Ureter (tissue), 1 donor: ENCODE measurements around the gene GASK1A. TPM values are rescaled to one million over a fixed set of nuclear protein-coding genes. Genes with fewer than 3 reads are reported as not detected.
"Not testable (repeated sequence)": the region's sequence is repeated elsewhere in the genome, so short reads cannot be mapped to it uniquely, and the experiment has no call there.

Source experiments
- DNase-seq: peaks from one replicate; pipeline ENCODE4 v3.0.0-alpha.2; 2020; ENCODE audit warnings: low spot score
- total RNA-seq: library from RNA; stranded (reverse); gene quantifications from one replicate; pipeline ENCODE4 v1.2.4, GENCODE V29; 2023
- donor health status: DM: yes; HTN: yes; CAD: no.

The GASK1A gene
- total RNA-seq, 1 donor from 2014 or later, result 14.6 TPM

DNA sequence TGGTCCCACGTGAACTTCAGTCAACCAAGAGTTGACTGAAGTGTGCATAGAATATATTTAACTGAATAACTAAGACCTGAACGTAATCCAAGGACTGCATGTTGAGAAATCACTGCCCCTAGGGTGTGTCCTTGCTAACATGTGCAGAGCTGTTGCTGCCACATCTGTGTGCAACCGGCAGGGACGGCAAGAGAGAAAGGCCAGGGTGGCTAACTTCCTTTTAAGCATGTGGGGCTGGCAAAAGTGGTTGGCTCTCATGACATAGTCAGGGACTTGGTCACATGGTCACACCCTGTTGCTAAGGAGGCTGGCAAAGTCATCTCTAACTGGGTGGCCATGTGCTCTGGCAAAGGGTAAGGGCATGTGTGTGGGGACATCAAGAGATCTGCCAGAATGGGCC lies 52.4 kb downstream of the GASK1A start:
- no peak for DNase-seq

DNA sequence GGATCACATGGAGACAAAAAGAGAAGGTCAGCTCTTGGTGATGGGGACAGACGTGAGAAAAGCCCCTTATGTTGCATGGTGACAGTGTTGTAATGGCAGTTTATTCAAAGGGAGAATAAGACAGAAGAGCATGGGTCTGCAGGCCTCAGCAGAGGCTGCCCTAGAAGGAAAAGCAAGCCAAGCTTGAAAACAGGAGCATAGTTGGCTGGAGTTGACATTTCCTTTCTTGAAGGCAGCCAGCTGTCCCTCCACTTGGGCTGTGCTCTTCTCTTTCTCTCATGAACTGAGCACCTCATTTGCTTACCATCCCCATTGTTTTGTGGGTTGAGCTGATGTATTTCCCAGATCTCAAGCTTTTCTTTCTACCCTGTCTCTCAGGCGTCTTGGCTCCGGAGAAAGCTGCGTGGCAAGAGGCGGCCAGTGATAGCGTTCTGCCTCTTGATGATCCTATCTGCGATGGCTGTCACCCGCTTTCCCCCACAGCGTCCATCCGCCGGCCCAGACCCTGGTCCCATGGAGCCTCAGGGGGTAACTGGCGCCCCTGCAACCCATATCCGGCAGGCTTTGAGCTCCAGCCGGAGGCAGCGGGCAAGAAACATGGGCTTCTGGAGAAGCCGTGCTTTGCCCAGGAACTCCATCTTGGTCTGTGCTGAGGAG lies 52.9 kb downstream of the GASK1A start:
- no peak for DNase-seq

DNA sequence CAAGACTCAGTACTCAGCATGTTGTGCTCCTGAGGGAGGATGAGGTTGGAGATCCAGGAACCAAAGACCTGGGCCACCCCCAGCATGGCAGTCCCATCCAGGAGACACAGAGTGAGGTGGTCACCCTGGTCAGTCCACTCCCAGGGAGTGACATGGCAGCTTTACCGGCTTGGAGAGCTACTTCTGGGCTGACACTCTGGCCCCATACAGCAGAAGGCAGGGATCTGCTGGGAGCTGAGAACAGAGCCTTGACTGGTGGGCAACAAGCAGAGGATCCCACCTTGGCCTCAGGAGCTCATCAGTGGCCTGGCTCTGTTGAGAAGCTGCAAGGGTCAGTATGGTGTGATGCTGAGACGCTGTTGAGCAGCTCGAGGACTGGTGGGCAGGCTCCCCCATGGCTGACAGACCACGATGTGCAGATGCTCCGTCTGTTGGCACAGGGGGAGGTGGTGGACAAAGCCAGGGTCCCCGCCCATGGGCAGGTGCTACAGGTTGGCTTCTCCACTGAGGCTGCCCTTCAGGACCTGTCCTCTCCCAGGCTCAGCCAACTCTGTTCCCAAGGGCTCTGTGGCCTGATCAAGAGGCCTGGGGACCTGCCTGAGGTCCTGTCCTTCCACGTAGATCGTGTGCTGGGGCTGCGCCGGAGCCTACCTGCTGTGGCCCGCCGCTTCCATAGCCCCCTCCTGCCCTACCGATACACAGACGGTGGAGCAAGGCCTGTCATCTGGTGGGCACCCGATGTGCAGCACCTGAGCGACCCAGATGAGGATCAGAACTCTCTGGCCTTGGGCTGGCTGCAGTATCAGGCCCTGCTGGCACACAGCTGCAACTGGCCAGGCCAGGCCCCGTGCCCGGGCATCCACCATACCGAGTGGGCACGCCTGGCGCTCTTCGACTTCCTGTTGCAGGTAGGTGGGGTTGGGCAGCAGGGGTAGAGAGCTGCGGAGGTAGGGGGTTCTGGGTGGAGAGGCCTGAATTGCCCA lies 53.8 kb downstream of the GASK1A start:
- no peak for DNase-seq

DNA sequence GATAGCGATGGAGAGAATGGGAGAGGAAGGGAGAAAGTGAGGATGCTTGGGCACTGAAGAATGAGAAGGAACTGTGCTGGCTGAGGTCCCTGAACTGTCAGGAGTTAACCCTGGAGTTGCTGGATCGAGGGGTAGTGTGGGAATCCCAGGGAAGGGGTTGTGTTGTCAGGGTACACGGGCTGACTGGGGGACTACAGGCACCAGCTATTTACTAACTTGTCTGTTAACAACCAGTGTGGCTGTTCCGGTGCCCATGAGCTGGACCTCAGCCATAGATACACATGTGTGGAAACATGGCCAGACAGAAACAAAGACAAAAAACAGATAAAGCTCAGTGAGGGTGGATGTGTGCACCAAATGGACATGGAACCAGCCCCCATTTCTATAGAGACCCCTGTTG lies 55.1 kb downstream of the GASK1A start:
- DNase-seq, result no peak

DNA sequence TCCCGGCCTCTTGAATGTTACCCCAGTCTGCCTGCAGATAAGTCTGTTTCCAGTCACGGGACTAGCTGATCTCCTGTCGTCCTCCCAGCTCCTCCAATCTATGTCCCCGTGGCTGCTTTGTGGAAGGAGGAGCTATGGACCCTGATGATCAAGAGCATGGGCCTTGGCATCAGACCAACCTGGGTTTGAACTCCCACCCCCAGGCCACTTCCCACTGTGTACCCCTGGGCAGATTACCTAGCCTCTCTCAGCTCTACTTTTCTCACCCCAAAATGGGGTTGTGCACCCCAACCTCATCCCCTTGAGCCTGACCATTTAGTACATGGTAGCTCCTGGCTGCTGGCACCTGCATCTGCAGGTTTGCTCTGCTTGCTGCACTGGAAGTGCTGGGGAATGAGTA lies 55.8 kb downstream of the GASK1A start:
- DNase-seq, result no peak

DNA sequence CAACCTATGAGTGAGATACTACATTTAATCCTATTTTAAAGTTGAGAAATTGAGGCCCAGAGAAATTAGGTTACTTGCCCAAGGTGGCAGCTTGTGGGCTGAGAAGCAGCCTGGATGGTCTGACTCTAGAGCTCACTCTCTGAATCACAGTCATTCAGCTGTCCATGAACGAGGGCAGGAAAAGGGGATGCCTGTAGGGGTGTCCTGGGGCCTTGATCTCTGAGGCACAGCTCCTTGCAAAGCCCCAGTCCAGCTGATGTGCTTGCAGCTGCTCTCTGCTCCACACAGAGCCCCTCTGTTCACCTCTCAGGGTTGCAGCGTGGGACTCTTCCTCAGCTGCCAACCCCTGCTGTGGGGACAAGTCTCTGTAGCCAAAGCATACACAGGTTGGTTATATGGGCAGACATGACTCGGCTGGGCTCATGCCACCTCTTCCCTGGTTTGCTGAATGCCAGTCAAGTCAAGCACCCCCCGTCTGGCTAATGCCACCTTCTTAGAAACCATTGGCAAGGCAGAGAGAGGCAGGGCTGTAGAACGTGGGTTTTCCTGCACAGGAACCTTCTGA lies 56.8 kb downstream of the GASK1A start:
- peak; percentile 20 for DNase-seq

DNA sequence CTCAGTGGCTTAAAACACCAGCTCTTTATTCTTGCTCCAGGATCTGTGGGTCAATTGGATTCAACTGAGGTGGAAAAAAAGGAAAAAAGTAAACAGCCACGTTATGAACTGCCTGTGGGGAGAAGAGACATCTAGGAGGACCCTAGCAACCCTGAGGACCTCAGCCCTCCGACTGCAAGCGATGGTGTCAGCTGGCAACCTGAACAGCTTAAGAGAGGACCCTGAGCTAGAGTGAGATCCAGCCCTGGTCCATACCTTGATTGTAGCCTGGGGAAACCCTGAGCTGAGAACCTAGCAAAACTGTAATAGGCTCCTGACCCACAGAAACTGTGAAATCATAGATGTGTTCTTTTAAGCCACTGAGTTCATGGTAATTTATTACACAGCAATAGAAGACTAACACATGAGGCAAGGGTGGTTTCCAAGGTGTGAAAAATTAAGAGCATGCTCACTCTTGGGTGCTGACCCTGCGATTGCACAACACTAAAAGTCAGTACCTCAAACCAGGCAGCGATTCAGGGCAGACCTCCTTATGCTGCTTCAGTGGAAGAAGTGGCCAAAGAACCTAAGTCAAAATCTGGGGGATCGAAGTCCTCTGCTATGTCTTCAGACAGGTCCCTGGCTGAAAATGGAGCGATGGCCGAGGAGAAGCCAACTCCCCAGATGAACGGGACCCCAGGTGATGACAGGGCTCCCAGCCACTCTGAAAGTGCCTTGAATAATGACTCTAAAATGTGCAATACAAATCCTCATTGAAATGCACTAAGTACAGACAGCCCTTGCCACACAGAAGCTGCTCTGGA lies 57.7 kb downstream of the GASK1A start:
- DNase-seq, result peak; percentile 25

DNA sequence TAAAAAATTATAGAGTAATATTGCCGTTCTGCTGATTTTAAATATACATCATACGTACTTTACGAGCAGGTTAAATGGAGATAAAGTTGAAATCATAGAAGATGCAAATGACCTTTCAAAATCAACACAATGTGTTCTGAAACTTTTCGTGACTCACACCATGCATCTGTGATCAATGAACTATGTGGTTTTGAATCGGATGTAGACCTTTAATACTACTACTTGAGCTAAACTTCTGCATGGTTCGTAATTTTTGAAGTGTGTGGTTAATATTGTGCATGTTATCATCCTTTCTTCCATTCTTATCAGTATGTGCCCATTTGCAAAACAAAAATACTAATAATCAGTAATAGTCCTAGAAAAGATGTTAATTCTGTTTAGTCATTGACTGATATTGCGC lies 58.9 kb downstream of the GASK1A start:
- DNase-seq, result no peak

DNA sequence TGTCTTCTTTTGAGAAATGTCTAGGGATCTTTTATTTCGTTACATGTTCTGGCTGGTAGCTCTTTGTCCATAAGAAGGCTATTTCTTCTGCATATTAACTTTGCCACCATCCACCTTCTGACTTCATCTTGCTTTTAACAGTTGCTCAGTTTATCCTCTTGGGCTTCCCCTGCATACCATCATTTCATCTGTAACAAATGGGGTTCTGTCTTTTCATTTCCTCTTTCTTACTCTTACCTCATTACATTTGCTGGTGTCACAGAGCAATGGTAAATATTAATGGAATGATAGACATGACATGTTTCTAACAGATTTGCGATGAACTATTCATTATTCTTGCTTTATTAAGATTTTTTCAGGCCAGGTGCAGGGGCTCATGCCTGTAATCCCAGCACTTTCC lies 62.4 kb downstream of the GASK1A start:
- no peak for DNase-seq

DNA sequence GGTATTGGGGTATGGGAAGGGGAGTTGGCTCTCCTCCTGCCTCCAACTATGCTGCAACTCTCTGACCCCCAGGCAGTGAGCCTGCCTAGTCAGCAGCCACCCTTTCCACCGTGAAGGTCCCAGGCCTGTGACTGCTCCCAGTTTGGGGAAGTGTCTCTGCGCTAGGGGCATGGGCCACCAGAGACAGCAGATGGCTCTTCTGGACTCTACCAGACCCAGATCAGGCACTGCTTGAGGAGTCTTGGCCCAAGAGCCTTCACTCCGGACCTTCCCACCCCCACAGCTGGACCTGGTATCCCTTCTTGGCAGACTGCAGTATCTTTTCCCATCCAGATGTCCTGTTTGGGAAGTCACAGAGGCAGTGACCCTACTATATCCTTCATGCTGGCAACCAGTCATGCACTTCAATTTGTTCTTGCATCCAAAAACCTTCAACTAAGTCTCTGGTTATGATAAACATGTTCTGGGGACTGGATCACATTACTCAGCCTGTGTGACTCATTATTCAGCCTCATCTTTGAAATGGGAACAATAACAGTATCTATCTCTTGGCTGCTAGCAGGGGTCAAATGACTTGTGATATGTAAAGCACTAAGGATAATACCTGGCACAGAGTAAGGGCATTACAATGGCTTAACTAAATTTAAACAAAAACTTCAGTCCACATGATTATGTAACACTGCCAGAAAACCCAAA lies 64.1 kb downstream of the GASK1A start:
- no peak for DNase-seq

DNA sequence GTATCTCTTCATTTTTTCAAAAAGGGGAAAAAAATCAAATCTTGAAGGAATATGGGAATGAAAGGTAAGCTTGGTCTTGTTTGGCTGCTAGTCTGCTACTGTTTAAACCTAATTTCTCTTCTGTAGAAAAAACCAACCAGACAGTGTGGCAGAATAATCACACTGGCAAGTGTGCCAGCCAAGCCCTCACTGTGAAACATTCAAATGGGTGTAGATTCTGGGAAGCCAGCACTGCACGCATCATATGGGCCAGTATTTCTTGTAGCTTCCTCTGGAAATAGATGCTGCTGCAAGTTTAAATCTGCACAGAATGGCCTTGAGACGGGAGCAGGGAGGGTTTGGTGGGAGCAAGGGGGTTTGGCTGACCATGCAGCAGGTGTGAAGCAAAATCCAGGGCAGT lies 64.7 kb downstream of the GASK1A start:
- no peak for DNase-seq

DNA sequence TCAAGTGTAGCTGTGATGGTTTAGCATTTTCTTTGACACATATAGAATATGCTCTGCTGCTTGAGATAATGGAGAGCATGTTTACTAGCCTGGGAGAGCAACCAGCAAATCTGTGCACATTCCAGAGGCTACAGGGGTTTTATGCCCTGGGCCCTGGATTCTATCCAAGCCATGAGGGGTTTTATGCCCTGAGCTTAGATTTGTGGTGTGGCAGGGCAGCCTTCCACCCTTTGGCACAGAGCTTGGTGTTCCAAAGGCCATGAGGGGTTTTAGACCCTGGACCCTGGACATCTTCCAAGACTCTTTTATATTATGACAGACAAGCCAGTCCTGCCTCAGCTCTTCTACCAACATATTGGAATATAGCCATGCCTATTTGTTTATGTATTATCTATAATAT lies 66.0 kb downstream of the GASK1A start:
- not testable (repeated sequence) for DNase-seq

DNA sequence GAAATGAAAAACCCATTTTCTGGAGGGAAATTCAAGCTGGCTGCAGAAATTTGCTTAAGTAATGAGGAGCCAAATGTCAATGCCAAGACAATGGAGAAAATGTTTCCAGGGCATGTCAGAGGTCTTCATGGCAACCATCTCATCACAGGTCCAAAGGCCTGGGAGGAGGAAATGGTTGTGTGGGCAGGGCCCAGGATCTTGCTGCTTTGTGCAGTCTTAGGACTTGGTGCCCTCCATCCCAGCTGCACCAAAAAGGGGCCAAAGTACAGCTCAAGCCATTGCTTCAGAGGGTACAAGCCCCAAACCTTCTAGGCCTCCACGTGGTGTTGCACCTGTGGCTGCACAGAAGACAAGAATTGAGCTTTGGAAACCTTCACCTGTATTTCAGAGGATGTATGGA lies 67.5 kb downstream of the GASK1A start:
- DNase-seq, result no peak

DNA sequence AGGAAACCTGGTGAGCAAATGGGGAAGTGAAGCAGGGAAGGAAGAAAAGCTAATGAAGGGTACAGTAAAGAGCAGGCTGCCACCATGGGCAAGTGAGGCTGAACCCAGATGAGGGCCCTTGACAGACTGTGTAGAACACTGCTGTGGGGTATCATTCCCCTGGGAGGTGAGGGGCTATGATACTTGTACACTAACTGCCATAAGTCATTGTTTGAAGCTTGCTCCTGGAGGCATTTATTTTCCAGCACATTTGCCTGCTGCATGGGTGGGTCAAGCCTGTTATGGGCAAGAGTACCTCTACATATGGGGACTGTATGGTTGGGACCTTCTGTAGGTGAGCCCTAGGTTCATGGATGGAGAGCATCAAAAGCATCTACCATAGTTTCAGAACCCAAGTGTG lies 69.4 kb downstream of the GASK1A start:
- DNase-seq, result no peak

DNA sequence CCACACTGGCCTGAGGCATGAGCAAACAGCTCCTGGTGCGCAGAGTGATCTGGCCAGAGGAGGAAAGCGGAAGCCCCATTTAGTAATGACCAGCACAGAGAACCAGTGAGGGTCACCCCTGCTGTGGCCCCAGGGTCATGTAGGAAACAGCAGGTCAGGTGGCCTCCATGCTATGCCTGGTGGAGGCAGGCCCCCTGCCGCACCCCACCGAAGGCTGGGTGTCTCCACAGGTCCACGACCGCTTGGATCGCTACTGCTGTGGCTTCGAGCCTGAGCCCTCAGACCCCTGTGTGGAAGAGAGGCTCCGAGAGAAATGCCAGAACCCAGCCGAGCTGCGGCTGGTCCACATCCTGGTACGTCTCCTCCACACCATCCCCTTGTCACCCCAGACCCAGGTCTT lies 74.2 kb downstream of the GASK1A start:
- DNase-seq, result no peak

DNA sequence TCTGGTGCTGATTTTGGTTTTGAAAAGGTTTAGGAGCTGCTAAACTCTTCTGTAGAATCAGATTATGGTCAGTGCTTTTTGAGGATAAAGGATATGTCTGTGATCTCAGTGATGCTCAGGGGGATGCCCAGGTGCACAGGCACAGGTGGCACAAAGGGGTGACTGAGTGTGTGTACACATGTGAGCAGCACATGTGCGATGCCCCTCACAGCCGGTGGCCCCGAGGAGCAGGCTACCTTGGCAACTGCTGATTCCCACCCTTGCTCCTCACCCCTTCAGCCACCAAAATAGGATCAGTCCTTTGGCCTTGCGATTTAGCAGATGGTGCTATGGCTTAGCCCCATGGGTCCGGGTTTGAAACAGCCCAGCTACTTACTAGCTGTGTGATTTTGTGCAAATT lies 75.6 kb downstream of the GASK1A start:
- no peak for DNase-seq

DNA sequence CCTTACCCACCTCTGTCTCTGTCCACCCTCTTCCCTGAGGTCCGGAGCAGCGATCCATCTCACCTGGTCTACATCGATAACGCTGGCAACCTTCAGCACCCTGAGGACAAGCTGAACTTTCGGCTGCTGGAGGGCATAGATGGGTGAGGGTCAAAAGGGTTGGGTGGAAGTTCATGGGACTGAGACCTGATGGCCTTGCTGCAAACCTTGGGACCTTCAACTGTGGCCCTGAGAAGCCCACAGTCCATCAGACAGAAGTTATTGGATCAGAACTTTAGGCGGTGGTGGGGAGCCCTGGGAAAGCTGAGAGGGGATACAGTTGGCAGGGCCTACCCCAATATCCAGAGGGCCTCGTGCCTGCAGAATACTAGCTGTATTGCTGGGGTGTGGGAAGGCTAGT lies 76.3 kb downstream of the GASK1A start:
- DNase-seq, result no peak

DNA sequence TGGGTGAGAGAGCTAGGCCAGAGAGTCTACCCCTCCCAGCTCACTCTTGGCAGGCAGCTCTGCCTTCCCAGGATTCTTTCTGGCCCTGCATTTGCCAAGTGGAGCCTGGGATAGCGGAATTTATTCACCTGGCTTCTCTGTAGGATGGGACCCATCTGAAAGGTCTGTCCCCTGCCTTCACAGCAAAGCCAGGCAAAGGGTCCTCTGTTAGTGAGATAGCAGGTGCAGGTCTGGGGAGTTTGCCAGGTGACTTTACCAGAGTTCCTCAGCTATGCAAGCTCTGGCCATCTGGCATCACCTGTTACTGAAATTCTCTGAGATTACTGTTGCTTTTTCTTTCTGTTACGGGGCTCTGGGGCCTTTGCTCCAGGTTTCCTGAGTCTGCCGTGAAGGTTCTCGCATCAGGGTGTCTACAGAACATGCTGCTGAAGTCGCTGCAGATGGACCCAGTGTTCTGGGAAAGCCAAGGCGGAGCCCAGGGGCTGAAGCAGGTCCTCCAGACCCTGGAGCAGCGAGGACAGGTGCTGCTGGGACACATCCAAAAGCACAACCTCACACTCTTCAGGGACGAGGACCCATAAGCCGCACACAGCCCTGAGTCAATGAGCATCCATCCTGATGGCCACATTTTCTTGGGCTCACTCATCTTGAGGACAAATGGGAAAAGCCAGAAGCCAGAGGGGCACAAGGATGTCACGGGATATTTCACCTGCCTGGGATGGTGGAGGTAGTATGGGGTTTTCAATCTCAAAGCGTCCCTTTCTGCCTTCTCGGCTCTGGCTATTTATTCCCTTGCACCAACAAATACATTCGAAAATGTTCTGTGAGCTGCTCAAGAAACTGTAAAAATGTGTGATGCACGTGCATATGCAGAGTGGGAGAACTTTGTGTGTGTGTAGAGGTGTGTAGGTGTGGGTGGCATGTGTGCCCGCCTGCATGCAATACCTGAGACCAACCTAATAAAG lies 77.0 kb downstream of the GASK1A start:
- no peak for DNase-seq

DNA sequence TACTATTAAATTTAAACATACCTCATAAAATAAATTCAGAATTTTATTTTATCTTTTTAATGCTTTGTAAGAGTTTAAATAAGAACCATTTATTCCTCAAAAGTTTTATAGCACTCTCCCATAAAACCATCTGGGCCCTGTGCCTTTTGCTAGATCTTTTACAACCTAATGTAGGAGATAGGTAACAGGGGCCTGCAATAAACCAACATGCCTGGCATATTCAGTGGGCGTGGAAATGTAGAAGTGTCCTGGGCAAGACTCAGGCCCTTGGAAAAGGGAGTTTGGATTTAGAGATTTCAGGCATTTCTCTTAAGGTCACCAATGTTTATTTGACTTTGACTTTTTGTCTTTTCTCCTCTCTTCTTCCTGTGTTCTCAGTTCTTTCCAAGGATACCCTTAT lies 80.3 kb downstream of the GASK1A start:
- no peak for DNase-seq
